ENCODE data around the gene NALCN.

Gene NALCN

GRCh38 chr13:101035119-101035620 lies 381.1 kb downstream of the NALCN start:
- no peak overlapping the region for H3K4me3 ChIP-seq (ENCODE audit: low read depth, low read length)
- TF ChIP-seq, protein P1, sequence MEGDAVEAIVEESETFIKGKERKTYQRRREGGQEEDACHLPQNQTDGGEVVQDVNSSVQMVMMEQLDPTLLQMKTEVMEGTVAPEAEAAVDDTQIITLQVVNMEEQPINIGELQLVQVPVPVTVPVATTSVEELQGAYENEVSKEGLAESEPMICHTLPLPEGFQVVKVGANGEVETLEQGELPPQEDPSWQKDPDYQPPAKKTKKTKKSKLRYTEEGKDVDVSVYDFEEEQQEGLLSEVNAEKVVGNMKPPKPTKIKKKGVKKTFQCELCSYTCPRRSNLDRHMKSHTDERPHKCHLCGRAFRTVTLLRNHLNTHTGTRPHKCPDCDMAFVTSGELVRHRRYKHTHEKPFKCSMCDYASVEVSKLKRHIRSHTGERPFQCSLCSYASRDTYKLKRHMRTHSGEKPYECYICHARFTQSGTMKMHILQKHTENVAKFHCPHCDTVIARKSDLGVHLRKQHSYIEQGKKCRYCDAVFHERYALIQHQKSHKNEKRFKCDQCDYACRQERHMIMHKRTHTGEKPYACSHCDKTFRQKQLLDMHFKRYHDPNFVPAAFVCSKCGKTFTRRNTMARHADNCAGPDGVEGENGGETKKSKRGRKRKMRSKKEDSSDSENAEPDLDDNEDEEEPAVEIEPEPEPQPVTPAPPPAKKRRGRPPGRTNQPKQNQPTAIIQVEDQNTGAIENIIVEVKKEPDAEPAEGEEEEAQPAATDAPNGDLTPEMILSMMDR (IDR thresholded peaks at IDR 0.05; ENCODE audit: borderline replicate concordance, insufficient read depth, low read depth, low read length) = no peak

GRCh38 chr13:101026736-101027398 lies 389.4 kb downstream of the NALCN start:
- TF ChIP-seq, protein P1 (IDR thresholded peaks at IDR 0.05; ENCODE audit: borderline replicate concordance, insufficient read depth, low read depth, low read length) = no peak
- no peak overlapping the region for H3K4me3 ChIP-seq (ENCODE audit: low read depth, low read length)

- TF ChIP-seq, protein P1 (IDR thresholded peaks at IDR 0.05; ENCODE audit: borderline replicate concordance, insufficient read depth, low read depth, low read length) = no peak
- H3K4me3 ChIP-seq (ENCODE audit: low read depth, low read length) = no peak overlapping the region
Measured at GRCh38 chr13:101026328-101026727, 390.0 kb downstream of the NALCN start.

DNA sequence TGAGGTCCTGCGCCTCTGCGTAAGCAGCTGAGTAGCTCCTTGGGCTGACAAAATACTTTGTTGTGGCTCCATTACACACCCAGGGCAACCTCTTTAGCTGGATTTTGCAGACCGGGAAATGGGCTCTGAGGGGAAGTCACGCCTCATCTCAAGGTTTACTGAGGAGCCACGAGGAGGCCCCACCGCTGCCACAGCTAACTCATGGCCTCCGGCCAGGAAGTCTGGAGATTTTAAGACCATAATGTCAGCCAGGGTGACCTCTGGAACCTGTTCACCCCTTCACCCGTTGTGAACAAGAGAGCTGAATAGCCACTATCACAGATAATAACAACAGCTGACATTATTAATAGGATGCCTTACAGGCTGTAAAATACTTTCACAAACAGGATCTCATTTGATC lies 390.4 kb downstream of the NALCN start:
- H3K4me3 ChIP-seq (ENCODE audit: low read depth, low read length) = no peak overlapping the region
- TF ChIP-seq, protein P1 (IDR thresholded peaks at IDR 0.05; ENCODE audit: borderline replicate concordance, insufficient read depth, low read depth, low read length) = no peak

DNA sequence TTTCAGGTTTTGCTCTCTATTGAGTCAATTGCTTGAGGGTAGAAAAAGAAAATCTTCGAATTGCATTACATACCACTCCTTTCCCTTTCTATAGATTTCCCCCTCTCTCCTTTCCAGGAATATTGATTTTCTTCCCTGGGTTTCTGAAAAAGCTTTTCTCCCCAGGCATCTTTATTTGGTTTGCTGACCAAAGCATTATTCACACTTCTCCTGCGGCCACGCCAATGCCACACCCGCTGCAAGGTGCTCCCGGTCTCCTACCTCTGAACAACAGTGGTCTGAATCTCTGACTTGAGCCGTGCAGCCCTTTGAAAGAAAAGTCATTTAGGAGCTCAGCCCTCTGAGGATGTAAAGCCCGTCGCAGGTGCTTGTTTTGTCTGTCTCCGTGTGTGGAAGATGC lies 390.8 kb downstream of the NALCN start:
- H3K4me3 ChIP-seq (ENCODE audit: low read depth, low read length) = no peak overlapping the region
- TF ChIP-seq, protein P1 (IDR thresholded peaks at IDR 0.05; ENCODE audit: borderline replicate concordance, insufficient read depth, low read depth, low read length) = no peak

GRCh38 chr13:101019126-101019525 lies 397.2 kb downstream of the NALCN start:
- no peak overlapping the region for H3K4me3 ChIP-seq (ENCODE audit: low read depth, low read length)
- TF ChIP-seq, protein P1 (IDR thresholded peaks at IDR 0.05; ENCODE audit: borderline replicate concordance, insufficient read depth, low read depth, low read length) = no peak

- no peak overlapping the region for H3K4me3 ChIP-seq (ENCODE audit: low read depth, low read length)
- TF ChIP-seq, protein P1 (IDR thresholded peaks at IDR 0.05; ENCODE audit: borderline replicate concordance, insufficient read depth, low read depth, low read length) = no peak
Measured at GRCh38 chr13:101018720-101019119, 397.6 kb downstream of the NALCN start.
